Thyroid gland (tissue), 4 donors: ENCODE results near the gene NAXE.

Experiments used
- POLR2A ChIP-seq, 2 donors: fragments of 450-650 bp; IDR thresholded peaks; one replicate each; pipeline ENCODE4 v1.6.1; 2017; ENCODE audit warnings: antibody characterized with exemption in 2 of 2, mild to moderate bottlenecking in 2 of 2, moderate library complexity in 1 of 2
- TF ChIP-seq, protein P1 (sequence below), 6 experiments: fragments of 200-600 bp in 3 of 6; fragments of 450-650 bp in 3 of 6; sonication (generic) in 3 of 6; IDR thresholded peaks; one replicate each; pipeline ENCODE4 v1.5.1; 2016 to 2019; ENCODE audit warnings: antibody characterized with exemption in 6 of 6, mild to moderate bottlenecking in 2 of 6, inconsistent platforms in 1 of 6, moderate library complexity in 1 of 6

- TF ChIP-seq, protein P1, sequence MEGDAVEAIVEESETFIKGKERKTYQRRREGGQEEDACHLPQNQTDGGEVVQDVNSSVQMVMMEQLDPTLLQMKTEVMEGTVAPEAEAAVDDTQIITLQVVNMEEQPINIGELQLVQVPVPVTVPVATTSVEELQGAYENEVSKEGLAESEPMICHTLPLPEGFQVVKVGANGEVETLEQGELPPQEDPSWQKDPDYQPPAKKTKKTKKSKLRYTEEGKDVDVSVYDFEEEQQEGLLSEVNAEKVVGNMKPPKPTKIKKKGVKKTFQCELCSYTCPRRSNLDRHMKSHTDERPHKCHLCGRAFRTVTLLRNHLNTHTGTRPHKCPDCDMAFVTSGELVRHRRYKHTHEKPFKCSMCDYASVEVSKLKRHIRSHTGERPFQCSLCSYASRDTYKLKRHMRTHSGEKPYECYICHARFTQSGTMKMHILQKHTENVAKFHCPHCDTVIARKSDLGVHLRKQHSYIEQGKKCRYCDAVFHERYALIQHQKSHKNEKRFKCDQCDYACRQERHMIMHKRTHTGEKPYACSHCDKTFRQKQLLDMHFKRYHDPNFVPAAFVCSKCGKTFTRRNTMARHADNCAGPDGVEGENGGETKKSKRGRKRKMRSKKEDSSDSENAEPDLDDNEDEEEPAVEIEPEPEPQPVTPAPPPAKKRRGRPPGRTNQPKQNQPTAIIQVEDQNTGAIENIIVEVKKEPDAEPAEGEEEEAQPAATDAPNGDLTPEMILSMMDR (IDR thresholded peaks at IDR 0.05) = no peak
- no peak for TF ChIP-seq POLR2A (IDR thresholded peaks at IDR 0.05)
These were observed 35.2 kb upstream of the NAXE start for GRCh38 chr1:156556354-156556753.
